HepG2 (cell line): ENCODE data around the gene PGAP3. TPM values are rescaled to one million over a fixed set of nuclear protein-coding genes. Genes with fewer than 3 reads are reported as not detected.

Experiments
- ASH2L ChIP-seq: fragments of 300-600, 200-600 bp; sonication (generic); IDR thresholded peaks from 2 replicates; pipeline ENCODE4 v1.7.0; 2017; ENCODE audit warnings: low read depth, mild to moderate bottlenecking, moderate library complexity, mixed read lengths, low read length; ENCODE audit not compliant: insufficient read length
- CSRNP2 ChIP-seq: sonication (generic); formaldehyde crosslinking; conservative IDR thresholded peaks from 2 replicates; pipeline ENCODE4 v1.8.0; 2022; ENCODE audit warnings: low read depth, missing genetic modification reagents
- GABPA ChIP-seq, 2 experiments: IDR thresholded peaks; 2 replicates each; pipeline ENCODE4 v1.6.1; 2011 to 2016; ENCODE audit warnings: low read depth in 2 of 2, low read length in 1 of 2, missing biosample characterization in 1 of 2, missing genetic modification characterization in 1 of 2
- GATA4 ChIP-seq: sonication (generic); IDR thresholded peaks from 2 replicates; pipeline ENCODE4 v1.6.1; 2016; ENCODE audit warnings: antibody characterized with exemption, low read depth, borderline replicate concordance
- HNF4A ChIP-seq: sonication (generic); formaldehyde crosslinking; IDR thresholded peaks from 2 replicates; pipeline ENCODE4 v1.4.0; 2020; ENCODE audit warnings: missing genetic modification reagents
- KDM2A ChIP-seq: sonication (generic); formaldehyde crosslinking; IDR thresholded peaks from 2 replicates; pipeline ENCODE4 v1.4.0; 2020; ENCODE audit warnings: low read depth, missing genetic modification reagents, borderline replicate concordance
- KDM6A ChIP-seq: IDR thresholded peaks from 2 replicates; pipeline ENCODE4 v1.6.1; 2016; ENCODE audit warnings: low read depth
- LBX2 ChIP-seq: sonication (generic); formaldehyde crosslinking; IDR thresholded peaks from 2 replicates; pipeline ENCODE4 v1.5.0; 2020; ENCODE audit warnings: missing genetic modification reagents, mild to moderate bottlenecking, borderline replicate concordance
- MED8 ChIP-seq: sonication (generic); formaldehyde crosslinking; IDR thresholded peaks from 2 replicates; pipeline ENCODE4 v1.8.1; 2023; ENCODE audit warnings: mild to moderate bottlenecking, missing genetic modification reagents; ENCODE audit not compliant: insufficient replicate concordance
- SRSF4 ChIP-seq: fragments of 200-400 bp; formaldehyde crosslinking; IDR thresholded peaks from one replicate; pipeline ENCODE4 v1.6.1; 2018; ENCODE audit warnings: mild to moderate bottlenecking, low read depth, low read length, moderate library complexity; ENCODE audit not compliant: poor library complexity, severe bottlenecking
- TP53 ChIP-seq: sonication (generic); formaldehyde crosslinking; conservative IDR thresholded peaks from 2 replicates; pipeline ENCODE4 v1.4.0; 2020; ENCODE audit warnings: missing genetic modification reagents
- TSC22D2 ChIP-seq: sonication (generic); formaldehyde crosslinking; IDR thresholded peaks from 2 replicates; pipeline ENCODE4 v1.5.1; 2020; ENCODE audit warnings: missing genetic modification reagents, mild to moderate bottlenecking, borderline replicate concordance
- ZBTB33 ChIP-seq: sonication (generic); formaldehyde crosslinking; IDR thresholded peaks from 2 replicates; pipeline ENCODE4 v1.4.0; 2020; ENCODE audit warnings: missing genetic modification reagents
- ZBTB7B ChIP-seq: sonication (generic); formaldehyde crosslinking; IDR thresholded peaks from 2 replicates; pipeline ENCODE4 v1.4.0; 2020; ENCODE audit warnings: missing genetic modification reagents
- ZNF772 ChIP-seq: sonication (generic); formaldehyde crosslinking; IDR thresholded peaks from 2 replicates; pipeline ENCODE4 v1.5.0; 2020; ENCODE audit warnings: mild to moderate bottlenecking, missing genetic modification reagents
- ZNF776 ChIP-seq: sonication (generic); formaldehyde crosslinking; IDR thresholded peaks from 2 replicates; pipeline ENCODE4 v1.4.0; 2020; ENCODE audit warnings: mild to moderate bottlenecking, missing genetic modification reagents
- polyA plus RNA-seq, 8 experiments: library from polyadenylated mRNA; depleted of rRNA in 3 of 8; stranded (reverse) in 7 of 8; unstranded in 1 of 8; fragments of >200 nt; fragmentation: Illumina TruSeq in 4 of 8; extraction: Trizol in 4 of 8; gene quantifications; 2 replicates each; pipeline versions ENCODE4 v1.2.1 to v1.2.3, GENCODE V29; 2011 to 2016; ENCODE audit warnings: low read depth in 4 of 8, missing spikeins in 1 of 8, mixed read lengths in 1 of 8; ENCODE audit not compliant: insufficient read depth in 1 of 8
- total RNA-seq, 5 experiments: library from RNA; depleted of rRNA; stranded (reverse); fragments of >200 nt; fragmentation: Illumina TruSeq; extraction: Trizol; gene quantifications; 2 replicates each; pipeline ENCODE4 v1.2.3, GENCODE V29; 2016; ENCODE audit warnings: low read depth in 1 of 5
- TF ChIP-seq, protein P1 (sequence below): sonication (generic); formaldehyde crosslinking; IDR thresholded peaks from 2 replicates; pipeline ENCODE4 v1.4.0; 2020; ENCODE audit warnings: missing genetic modification reagents
- TF ChIP-seq, protein P2 (sequence below): sonication (generic); formaldehyde crosslinking; IDR thresholded peaks from 2 replicates; pipeline ENCODE4 v1.9.0; 2022; ENCODE audit warnings: missing genetic modification reagents, mild to moderate bottlenecking, borderline replicate concordance

PGAP3 gene
- total and polyA plus RNA-seq, 2 of the 13 experiments (the other 11 are each of a cell fraction or from before 2014, with no cell fraction given) = 11.9 to 14.6 TPM

GRCh38 chr17:39700148-39700987, 12.5 kb upstream of the PGAP3 start (continued):
- TF ChIP-seq TSC22D2 (CRISPR knock-in tag) (no peak), ZNF772 (CRISPR knock-in tag) (0 out of 2 replicates have a peak, but pooled peaks have one; percentile 7), ZNF776 (0 out of 2 replicates have a peak, but pooled peaks have one; percentile 59), KDM6A (no peak; the same call in 1 of the 2 replicates), ASH2L (no peak), ZBTB7B (CRISPR knock-in tag) (0 out of 2 replicates have a peak, but pooled peaks have one; percentile 10), CSRNP2 (CRISPR knock-in tag) (no peak), LBX2 (0 out of 2 replicates have a peak, but pooled peaks have one; percentile 22), MED8 (CRISPR knock-in tag) (peak; percentile 38), GATA4 (no peak), HNF4A (0 out of 2 replicates have a peak, but pooled peaks have one; percentile 4), SRSF4 (no peak), ZBTB33 (CRISPR knock-in tag) (no peak), GABPA (IDR thresholded peaks at IDR 0.05; ENCODE audit: low read depth, low read length) (no peak), GABPA (CRISPR knock-in tag; IDR thresholded peaks at IDR 0.05; ENCODE audit: low read depth) (no peak), KDM2A (CRISPR knock-in tag) (peak; percentile 87), TP53 (CRISPR knock-in tag) (no peak)
- TF ChIP-seq, protein P1, sequence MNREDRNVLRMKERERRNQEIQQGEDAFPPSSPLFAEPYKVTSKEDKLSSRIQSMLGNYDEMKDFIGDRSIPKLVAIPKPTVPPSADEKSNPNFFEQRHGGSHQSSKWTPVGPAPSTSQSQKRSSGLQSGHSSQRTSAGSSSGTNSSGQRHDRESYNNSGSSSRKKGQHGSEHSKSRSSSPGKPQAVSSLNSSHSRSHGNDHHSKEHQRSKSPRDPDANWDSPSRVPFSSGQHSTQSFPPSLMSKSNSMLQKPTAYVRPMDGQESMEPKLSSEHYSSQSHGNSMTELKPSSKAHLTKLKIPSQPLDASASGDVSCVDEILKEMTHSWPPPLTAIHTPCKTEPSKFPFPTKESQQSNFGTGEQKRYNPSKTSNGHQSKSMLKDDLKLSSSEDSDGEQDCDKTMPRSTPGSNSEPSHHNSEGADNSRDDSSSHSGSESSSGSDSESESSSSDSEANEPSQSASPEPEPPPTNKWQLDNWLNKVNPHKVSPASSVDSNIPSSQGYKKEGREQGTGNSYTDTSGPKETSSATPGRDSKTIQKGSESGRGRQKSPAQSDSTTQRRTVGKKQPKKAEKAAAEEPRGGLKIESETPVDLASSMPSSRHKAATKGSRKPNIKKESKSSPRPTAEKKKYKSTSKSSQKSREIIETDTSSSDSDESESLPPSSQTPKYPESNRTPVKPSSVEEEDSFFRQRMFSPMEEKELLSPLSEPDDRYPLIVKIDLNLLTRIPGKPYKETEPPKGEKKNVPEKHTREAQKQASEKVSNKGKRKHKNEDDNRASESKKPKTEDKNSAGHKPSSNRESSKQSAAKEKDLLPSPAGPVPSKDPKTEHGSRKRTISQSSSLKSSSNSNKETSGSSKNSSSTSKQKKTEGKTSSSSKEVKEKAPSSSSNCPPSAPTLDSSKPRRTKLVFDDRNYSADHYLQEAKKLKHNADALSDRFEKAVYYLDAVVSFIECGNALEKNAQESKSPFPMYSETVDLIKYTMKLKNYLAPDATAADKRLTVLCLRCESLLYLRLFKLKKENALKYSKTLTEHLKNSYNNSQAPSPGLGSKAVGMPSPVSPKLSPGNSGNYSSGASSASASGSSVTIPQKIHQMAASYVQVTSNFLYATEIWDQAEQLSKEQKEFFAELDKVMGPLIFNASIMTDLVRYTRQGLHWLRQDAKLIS (CRISPR knock-in tag) = no peak
- TF ChIP-seq, protein P2, sequence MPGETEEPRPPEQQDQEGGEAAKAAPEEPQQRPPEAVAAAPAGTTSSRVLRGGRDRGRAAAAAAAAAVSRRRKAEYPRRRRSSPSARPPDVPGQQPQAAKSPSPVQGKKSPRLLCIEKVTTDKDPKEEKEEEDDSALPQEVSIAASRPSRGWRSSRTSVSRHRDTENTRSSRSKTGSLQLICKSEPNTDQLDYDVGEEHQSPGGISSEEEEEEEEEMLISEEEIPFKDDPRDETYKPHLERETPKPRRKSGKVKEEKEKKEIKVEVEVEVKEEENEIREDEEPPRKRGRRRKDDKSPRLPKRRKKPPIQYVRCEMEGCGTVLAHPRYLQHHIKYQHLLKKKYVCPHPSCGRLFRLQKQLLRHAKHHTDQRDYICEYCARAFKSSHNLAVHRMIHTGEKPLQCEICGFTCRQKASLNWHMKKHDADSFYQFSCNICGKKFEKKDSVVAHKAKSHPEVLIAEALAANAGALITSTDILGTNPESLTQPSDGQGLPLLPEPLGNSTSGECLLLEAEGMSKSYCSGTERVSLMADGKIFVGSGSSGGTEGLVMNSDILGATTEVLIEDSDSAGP = peak; percentile 31; the same call in 1 of the 2 replicates
